ENCODE measurements around the gene TCEANC.
"Not testable (repeated sequence)": the region's sequence is repeated elsewhere in the genome, so short reads cannot be mapped to it uniquely, and the experiment has no call there.

TCEANC gene

GRCh38 chrX:13661735-13662288 is 8.9 kb downstream of the TCEANC start:
- Mint-ChIP-seq H3K4me1 (peaks cover 9% of the 10 kb centered on the region), H3K9me3 (peaks cover 3% of the 10 kb centered on the region), H3K36me3 (ENCODE audit: low read depth) (peaks cover 33% of the 10 kb centered on the region), H3K27ac (peak overlapping the region; percentile 60 to 86 (median 83)), H3K27me3 (ENCODE audit: low read depth) (no peaks in the 10 kb centered on the region), H3K4me3 (peak overlapping the region in 1 of 3 experiments; percentile 17)
- TF ChIP-seq CTCF (IDR thresholded peaks at IDR 0.05; ENCODE audit: unreplicated experiment in 3 of 3) = no peak

DNA sequence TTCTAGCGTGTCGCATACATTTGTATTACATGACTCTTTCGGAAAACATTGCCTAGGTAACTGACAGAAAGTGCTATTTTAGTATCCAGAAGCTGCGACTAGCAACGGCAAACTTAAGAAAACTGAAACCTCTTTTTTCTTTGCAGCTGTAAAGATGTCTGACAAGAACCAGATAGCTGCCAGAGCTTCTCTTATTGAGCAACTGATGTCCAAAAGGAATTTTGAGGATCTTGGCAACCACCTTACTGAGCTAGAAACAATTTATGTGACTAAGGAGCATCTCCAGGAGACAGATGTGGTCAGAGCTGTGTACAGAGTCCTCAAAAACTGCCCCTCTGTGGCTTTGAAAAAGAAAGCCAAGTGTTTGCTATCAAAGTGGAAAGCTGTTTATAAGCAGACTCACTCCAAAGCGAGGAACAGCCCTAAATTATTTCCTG is 9.4 kb downstream of the TCEANC start:
- Mint-ChIP-seq H3K36me3 (ENCODE audit: low read depth) (peaks cover 33% of the 10 kb centered on the region), H3K4me1 (peaks cover 9% of the 10 kb centered on the region), H3K27me3 (ENCODE audit: low read depth) (no peaks in the 10 kb centered on the region), H3K4me3 (peak overlapping the region in 1 of 3 experiments; percentile 17), H3K9me3 (peaks cover 3% of the 10 kb centered on the region), H3K27ac (peak overlapping the region; percentile 60 to 86 (median 83))
- no peak for TF ChIP-seq CTCF (IDR thresholded peaks at IDR 0.05; ENCODE audit: unreplicated experiment in 3 of 3)

GRCh38 chrX:13664020-13664419 is 11.1 kb downstream of the TCEANC start:
- Mint-ChIP-seq H3K4me3 (no peak overlapping the region), H3K36me3 (ENCODE audit: low read depth) (peaks cover 33% of the 10 kb centered on the region), H3K27me3 (ENCODE audit: low read depth) (no peaks in the 10 kb centered on the region), H3K27ac (no peak overlapping the region), H3K9me3 (peaks cover 3% of the 10 kb centered on the region), H3K4me1 (peaks cover 9% of the 10 kb centered on the region)
- TF ChIP-seq CTCF (IDR thresholded peaks at IDR 0.05; ENCODE audit: unreplicated experiment in 3 of 3) = no peak

DNA sequence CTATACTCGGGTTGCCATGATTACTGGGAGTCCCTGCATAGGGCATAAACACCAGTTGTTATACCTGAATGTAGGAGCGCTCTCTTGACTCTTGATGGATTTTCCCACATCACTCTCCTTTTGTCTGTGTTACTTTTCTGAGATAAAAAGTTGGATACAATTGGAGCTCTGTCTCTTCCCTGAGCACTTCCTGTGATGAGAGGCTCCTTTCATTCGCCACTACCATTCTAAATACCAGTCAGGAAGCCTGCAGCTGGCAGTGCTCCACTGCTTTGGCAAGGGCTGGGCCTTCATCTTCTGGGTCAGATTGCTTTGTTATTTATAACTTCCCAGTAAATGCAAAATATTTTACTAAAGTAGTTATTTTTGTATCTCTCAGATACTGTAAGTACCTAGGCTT is 13.9 kb downstream of the TCEANC start:
- H3K27me3 Mint-ChIP-seq (ENCODE audit: low read depth) = no peaks in the 10 kb centered on the region
- TF ChIP-seq CTCF (IDR thresholded peaks at IDR 0.05; ENCODE audit: unreplicated experiment in 3 of 3) = no peak
- H3K9me3 Mint-ChIP-seq = peaks cover 5% of the 10 kb centered on the region
- no peak overlapping the region for H3K27ac Mint-ChIP-seq
- no peak overlapping the region for H3K4me3 Mint-ChIP-seq
- peaks cover 23% of the 10 kb centered on the region for H3K36me3 Mint-ChIP-seq (ENCODE audit: low read depth)
- peaks cover 9% of the 10 kb centered on the region for H3K4me1 Mint-ChIP-seq

DNA sequence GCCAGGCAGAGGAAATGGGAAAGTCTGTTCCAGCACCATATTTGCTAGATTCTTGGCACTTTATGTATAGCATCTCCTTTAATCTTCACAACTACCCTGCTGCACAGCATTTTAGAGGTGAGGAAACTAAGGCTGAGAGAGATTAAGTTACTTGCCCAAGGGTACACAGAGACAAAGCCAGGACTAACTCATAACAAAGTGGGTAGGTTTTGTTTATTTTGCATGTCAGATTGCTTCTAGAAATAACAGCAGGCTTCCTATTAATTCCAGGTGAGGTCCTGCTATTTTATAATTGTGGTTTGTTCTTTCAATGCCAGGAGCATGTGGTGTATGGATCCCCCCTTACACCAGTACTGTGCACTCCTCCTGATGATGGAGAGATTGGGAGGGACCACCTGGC is 15.0 kb downstream of the TCEANC start:
- TF ChIP-seq CTCF (IDR thresholded peaks at IDR 0.05; ENCODE audit: unreplicated experiment in 3 of 3) = no peak
- Mint-ChIP-seq H3K4me1 (peaks cover 1% of the 10 kb centered on the region), H3K27ac (no peak overlapping the region), H3K4me3 (no peak overlapping the region), H3K9me3 (peaks cover 2% of the 10 kb centered on the region), H3K36me3 (ENCODE audit: low read depth) (peaks cover 19% of the 10 kb centered on the region), H3K27me3 (ENCODE audit: low read depth) (no peaks in the 10 kb centered on the region)

DNA sequence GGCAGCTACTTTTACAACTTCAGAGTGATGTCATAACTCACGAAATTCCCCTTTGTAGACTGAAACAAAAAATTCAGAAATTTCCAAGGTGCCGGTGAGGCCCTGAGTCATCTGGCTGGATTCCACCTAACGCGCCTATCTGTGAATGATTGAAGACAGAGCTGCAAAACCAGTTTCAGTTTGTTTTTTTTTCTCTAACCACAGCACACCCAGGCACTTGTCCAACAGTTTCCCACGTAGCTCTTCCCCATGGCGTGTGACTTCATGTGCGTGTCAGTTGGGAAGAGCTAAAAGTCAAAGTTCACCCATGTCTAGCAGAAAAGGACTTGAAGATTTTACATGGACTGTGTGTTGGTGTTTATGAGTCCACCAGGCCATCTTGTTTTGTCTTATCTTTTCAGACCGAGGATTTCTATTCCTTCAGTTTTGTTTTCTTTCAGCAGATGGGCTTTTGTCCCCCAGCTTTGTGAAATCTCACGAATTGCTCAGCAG is 16.4 kb downstream of the TCEANC start:
- Mint-ChIP-seq H3K4me3 (no peak overlapping the region), H3K27me3 (ENCODE audit: low read depth) (no peaks in the 10 kb centered on the region), H3K9me3 (peaks cover 2% of the 10 kb centered on the region), H3K27ac (peak overlapping the region; percentile 64 to 87 (median 85)), H3K4me1 (no peaks in the 10 kb centered on the region), H3K36me3 (ENCODE audit: low read depth) (peaks cover 5% of the 10 kb centered on the region)
- no peak for TF ChIP-seq CTCF (IDR thresholded peaks at IDR 0.05; ENCODE audit: unreplicated experiment in 3 of 3)

DNA sequence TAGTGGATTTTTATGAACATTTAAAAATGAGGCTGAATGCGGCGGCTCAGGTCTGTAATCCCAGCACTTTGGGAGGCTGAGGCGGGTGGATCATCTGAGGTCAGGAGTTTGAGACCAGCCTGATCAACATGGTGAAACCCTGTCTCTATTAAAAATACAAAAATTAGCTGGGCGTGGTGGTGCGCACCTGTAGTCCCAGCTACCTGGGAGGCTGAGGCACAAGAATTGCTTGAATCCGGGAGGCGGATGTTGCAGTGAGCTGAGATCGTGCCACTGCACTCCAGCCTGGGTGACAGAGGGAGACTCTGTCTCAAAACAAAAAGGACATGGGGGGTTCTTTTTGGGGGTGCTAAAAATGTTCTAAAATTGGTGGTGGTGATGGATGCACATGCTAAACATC is 16.8 kb downstream of the TCEANC start:
- not testable (repeated sequence) for H3K36me3 Mint-ChIP-seq (ENCODE audit: low read depth); H3K27me3 Mint-ChIP-seq (ENCODE audit: low read depth); H3K4me1 Mint-ChIP-seq; H3K4me3 Mint-ChIP-seq; H3K9me3 Mint-ChIP-seq
- peak overlapping the region; percentile 64 to 87 (median 85) for H3K27ac Mint-ChIP-seq

Data from nephron (organoid).